OCI-LY1 (cell line): ENCODE results near the gene USP28.

Experiments used
- H2AFZ ChIP-seq: fragments of 200-600 bp; sonication (generic), shearing (Covaris generic); 2 replicates; pipeline ENCODE4 v1.6.0; 2014; ENCODE audit warnings: antibody characterized with exemption, mild to moderate bottlenecking, low read length
- H3F3A ChIP-seq: fragments of 200-600 bp; sonication (generic), shearing (Covaris generic); 2 replicates; pipeline ENCODE4 v1.6.0; 2014; ENCODE audit warnings: mild to moderate bottlenecking, antibody characterized with exemption, low read length, moderate library complexity; ENCODE audit not compliant: insufficient read depth
- H3K27ac ChIP-seq: fragments of 200-600 bp; sonication (generic); 2 replicates; pipeline ENCODE4 v1.5.1; 2014; ENCODE audit warnings: low read length, mixed run types, mild to moderate bottlenecking, low read depth; ENCODE audit not compliant: poor library complexity, severe bottlenecking
- H3K27me3 ChIP-seq: fragments of 200-600 bp; sonication (generic); 2 replicates; pipeline ENCODE4 v1.6.0; 2014; ENCODE audit warnings: antibody characterized with exemption, mild to moderate bottlenecking, low read length, moderate library complexity; ENCODE audit not compliant: insufficient read depth
- H3K36me3 ChIP-seq: fragments of 200-600 bp; sonication (generic); 2 replicates; pipeline ENCODE4 v1.6.1; 2014; ENCODE audit warnings: mild to moderate bottlenecking, antibody characterized with exemption, low read length, moderate library complexity, mixed read lengths; ENCODE audit not compliant: insufficient read depth
- H3K4me1 ChIP-seq: fragments of 200-600 bp; sonication (generic); 2 replicates; pipeline ENCODE4 v1.5.1; 2014; ENCODE audit warnings: mild to moderate bottlenecking, low read length, moderate library complexity; ENCODE audit not compliant: insufficient read depth, severe bottlenecking
- H3K4me2 ChIP-seq: fragments of 200-600 bp; sonication (generic), shearing (Covaris generic); 2 replicates; pipeline ENCODE4 v1.6.1; 2014; ENCODE audit warnings: low read length
- H3K4me3 ChIP-seq: fragments of 200-600 bp; sonication (generic); 2 replicates; pipeline ENCODE4 v1.5.1; 2014; ENCODE audit warnings: low read length, low read depth, mild to moderate bottlenecking, mixed read lengths; ENCODE audit not compliant: poor library complexity, severe bottlenecking
- H3K79me2 ChIP-seq: fragments of 200-600 bp; shearing (Covaris generic); 2 replicates; pipeline ENCODE4 v1.6.1; 2016; ENCODE audit warnings: mixed run types, low read length, mixed read lengths; ENCODE audit not compliant: insufficient read depth
- H3K9ac ChIP-seq: fragments of 200-600 bp; sonication (generic), shearing (Covaris generic); 2 replicates; pipeline ENCODE4 v1.6.1; 2014; ENCODE audit warnings: mild to moderate bottlenecking, low read length, mixed read lengths
- H3K9me2 ChIP-seq: fragments of 200-600 bp; sonication (generic), shearing (Covaris generic); 2 replicates; pipeline ENCODE4 v1.6.1; 2014; ENCODE audit warnings: low read depth, mild to moderate bottlenecking, low read length, mixed read lengths
- H3K9me3 ChIP-seq: fragments of 200-600 bp; shearing (Covaris generic); 2 replicates; pipeline ENCODE4 v1.6.1; 2014; ENCODE audit warnings: low read length, mixed read lengths
- H4K20me1 ChIP-seq: fragments of 200-600 bp; sonication (generic), shearing (Covaris generic); 2 replicates; pipeline ENCODE4 v1.6.0; 2016; ENCODE audit warnings: mild to moderate bottlenecking, low read length; ENCODE audit not compliant: insufficient read depth
- CTCF ChIP-seq: fragments of 200-600 bp; sonication (generic), shearing (Covaris generic); IDR thresholded peaks from 2 replicates; pipeline ENCODE4 v1.5.1; 2017; ENCODE audit warnings: mild to moderate bottlenecking, antibody characterized with exemption, low read length, moderate library complexity, mixed read lengths
- EZH2 ChIP-seq: fragments of 200-600 bp; sonication (generic), shearing (Covaris generic); IDR thresholded peaks from 2 replicates; pipeline ENCODE4 v1.8.0; 2017; ENCODE audit warnings: borderline replicate concordance, mixed run types, mild to moderate bottlenecking, antibody characterized with exemption, low read length, moderate library complexity, mixed read lengths

USP28 gene

GRCh38 chr11:113906038-113906437 is 30.7 kb upstream of the USP28 start:
- no peak for TF ChIP-seq EZH2
- no peak; the same call in 1 of the 2 replicates for TF ChIP-seq CTCF
- H3K27ac ChIP-seq, result no peak overlapping the region

GRCh38 chr11:113904379-113905101 is 29.2 kb upstream of the USP28 start, which contains the start of gene HTR3B:
Gene HTR3B, plus strand, starts transcription at chr11:113904796. Its CDS starts 138 bp downstream, at chr11:113904934.
- Histone ChIP-seq H3K79me2 (no peaks in the 10 kb centered on the region), H3K4me3 (no peak within 1 kb of the TSS), H3F3A (no peaks in the 10 kb centered on the region), H3K27me3 (no peaks in the 10 kb centered on the region), H3K4me1 (no peaks in the 10 kb centered on the region), H2AFZ (no peak within 1 kb of the TSS), H3K36me3 (no peaks in the 10 kb centered on the region), H3K4me2 (no peak within 1 kb of the TSS), H3K9ac (no peak within 1 kb of the TSS), H3K27ac (no peak within 1 kb of the TSS), H4K20me1 (no peaks in the 10 kb centered on the region), H3K9me3 (no peaks in the 10 kb centered on the region), H3K9me2 (no peaks in the 10 kb centered on the region)
- TF ChIP-seq CTCF, result no peak
- TF ChIP-seq EZH2, result no peak

More at GRCh38 chr11:113906038-113906437, 30.7 kb upstream of the USP28 start:
- Histone ChIP-seq H3K4me1 (no peaks in the 10 kb centered on the region), H3K9me3 (no peaks in the 10 kb centered on the region), H3K36me3 (no peaks in the 10 kb centered on the region), H4K20me1 (no peaks in the 10 kb centered on the region), H3K4me3 (no peak overlapping the region), H3F3A (no peaks in the 10 kb centered on the region), H3K9me2 (no peaks in the 10 kb centered on the region), H3K27me3 (no peaks in the 10 kb centered on the region), H3K4me2 (no peak overlapping the region), H3K79me2 (no peaks in the 10 kb centered on the region), H3K9ac (no peak overlapping the region), H2AFZ (no peak overlapping the region)

- no peaks in the 10 kb centered on the region for H3K36me3 ChIP-seq
- H3K4me2 ChIP-seq, result no peak overlapping the region
- H3K79me2 ChIP-seq, result no peaks in the 10 kb centered on the region
- H3K9ac ChIP-seq, result no peak overlapping the region
- TF ChIP-seq EZH2 (no peak), CTCF (no peak)
- no peaks in the 10 kb centered on the region for H3K27me3 ChIP-seq
- H3K27ac ChIP-seq, result no peak overlapping the region
- H2AFZ ChIP-seq, result no peak overlapping the region
- no peak overlapping the region for H3K4me3 ChIP-seq
- no peaks in the 10 kb centered on the region for H4K20me1 ChIP-seq
- no peaks in the 10 kb centered on the region for H3F3A ChIP-seq
- H3K9me3 ChIP-seq, result no peaks in the 10 kb centered on the region
- H3K9me2 ChIP-seq, result no peaks in the 10 kb centered on the region
- H3K4me1 ChIP-seq, result no peaks in the 10 kb centered on the region
These were observed 25.8 kb upstream of the USP28 start for GRCh38 chr11:113901141-113901540.
